Kidney (tissue), 14 donors: ENCODE results near the gene CX3CR1. TPM values are rescaled to one million over a fixed set of nuclear protein-coding genes. Genes with fewer than 3 reads are reported as not detected.

Experiments used
- DNase-seq, 5 donors: peaks; one replicate each; pipeline ENCODE4 v3.0.0-alpha.2; 2013 to 2020
- FAIRE-seq: peaks from 2 replicates; lab custom pipeline; 2012; peaks lifted over from hg19 to GRCh38; lab: Jason Lieb, UNC
- H3K27ac ChIP-seq, 2 donors: one replicate each; pipeline ENCODE4 v1.7.0; 2013; ENCODE audit warnings: low read depth in 2 of 2, low read length in 2 of 2, inconsistent platforms in 1 of 2
- H3K27me3 ChIP-seq: one replicate; pipeline ENCODE4 v1.7.1; 2013; ENCODE audit warnings: low read length, inconsistent platforms; ENCODE audit not compliant: control insufficient read depth, insufficient read depth
- H3K36me3 ChIP-seq, 3 donors: one replicate each; pipeline versions ENCODE4 v1.7.0 to v1.7.1; 2013; ENCODE audit warnings: low read length in 3 of 3, control low read depth in 1 of 3, inconsistent platforms in 1 of 3; ENCODE audit not compliant: insufficient read depth in 3 of 3, control insufficient read depth in 2 of 3
- H3K4me1 ChIP-seq, 3 donors: one replicate each; pipeline versions ENCODE4 v1.7.0 to v1.7.1; 2013; ENCODE audit warnings: low read length in 3 of 3, inconsistent platforms in 1 of 3, low read depth in 1 of 3; ENCODE audit not compliant: control insufficient read depth in 2 of 3, insufficient read depth in 2 of 3
- H3K4me3 ChIP-seq, 3 donors: one replicate each; pipeline versions ENCODE4 v1.7.0 to v1.8.1; 2013; ENCODE audit warnings: low read length in 3 of 3, control low read depth in 1 of 3, inconsistent platforms in 1 of 3
- H3K9ac ChIP-seq, 3 donors: one replicate each; pipeline versions ENCODE4 v1.7.0 to v1.7.1; 2013; ENCODE audit warnings: low read length in 3 of 3, control low read depth in 1 of 3, inconsistent platforms in 1 of 3
- H3K9me3 ChIP-seq, 3 donors: one replicate each; pipeline versions ENCODE4 v1.7.0 to v1.7.1; 2013; ENCODE audit warnings: low read length in 3 of 3, control low read depth in 1 of 3, inconsistent platforms in 1 of 3; ENCODE audit not compliant: control insufficient read depth in 2 of 3, insufficient read depth in 1 of 3
- intact Hi-C: fragments of 100-400 bp; cut with DNase I; formaldehyde crosslinking; loops from one replicate; pipeline ENCODE4 v1.11.1; 2022
- polyA plus RNA-seq: library from polyadenylated mRNA; stranded (reverse); fragments of 350-450 nt; fragmentation: Illumina TruSeq; extraction: RNeasy Lipid Tissue Mini Kit (QIAGEN cat#74804); gene quantifications from one replicate; pipeline ENCODE4 v1.2.3, GENCODE V29; 2014; ENCODE audit warnings: low read depth, low replicate concordance; ENCODE audit not compliant: insufficient read depth
- total RNA-seq: library from RNA; stranded (reverse); fragmentation: NEBNext Ultra II Directional; extraction: Animal tissue kit (Norgen Biotek cat#: 25700); gene quantifications from one replicate; pipeline ENCODE4 v1.2.1, GENCODE V29; 2021
- TF ChIP-seq, protein P1 (sequence below): IDR thresholded peaks from 3 replicates; pipeline ENCODE4 v1.5.1; 2012; ENCODE audit warnings: mild to moderate bottlenecking, moderate library complexity, borderline replicate concordance; ENCODE audit not compliant: insufficient read depth; ENCODE audit errors: extremely low read depth
- donor health status: control.
- donor health status: control.
- donor health status: control.
- donor health status: control.
- donor health status: control.
- donor health status: DM: yes; HTN: yes; CAD: no.
- donor health status: Normal renal cell carcinoma (clear cell type).

The CX3CR1 gene
- total and polyA plus RNA-seq, 2 donors from 2014 or later = 0.99 to 4.4 TPM

DNA sequence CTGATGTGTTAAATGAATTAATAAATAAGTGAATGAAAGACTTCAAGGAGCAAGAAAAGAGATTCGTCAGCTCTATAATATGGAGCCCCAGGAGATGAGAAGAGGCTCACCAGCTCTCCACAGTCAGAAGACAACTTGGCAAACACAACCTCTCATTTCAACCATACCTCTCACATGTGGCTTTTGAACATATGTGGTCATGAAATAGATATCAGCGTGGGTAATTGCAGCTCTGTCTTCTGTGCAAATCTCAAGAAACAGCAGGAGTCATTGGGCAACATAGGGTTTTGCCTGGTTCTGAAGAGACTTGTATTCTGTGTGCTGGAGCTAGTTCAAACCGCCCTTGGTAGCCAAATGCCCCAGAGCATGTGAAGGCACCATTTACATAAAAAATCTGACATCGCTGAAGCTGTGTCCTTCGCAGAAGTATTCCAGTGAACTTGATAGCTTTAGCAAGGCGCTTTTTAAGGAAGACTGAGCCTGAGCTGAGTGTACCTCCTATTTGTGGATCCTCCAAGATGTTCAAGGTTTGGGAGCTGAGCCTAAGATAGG lies 8.4 kb downstream of the CX3CR1 start:
- TF ChIP-seq, protein P1, sequence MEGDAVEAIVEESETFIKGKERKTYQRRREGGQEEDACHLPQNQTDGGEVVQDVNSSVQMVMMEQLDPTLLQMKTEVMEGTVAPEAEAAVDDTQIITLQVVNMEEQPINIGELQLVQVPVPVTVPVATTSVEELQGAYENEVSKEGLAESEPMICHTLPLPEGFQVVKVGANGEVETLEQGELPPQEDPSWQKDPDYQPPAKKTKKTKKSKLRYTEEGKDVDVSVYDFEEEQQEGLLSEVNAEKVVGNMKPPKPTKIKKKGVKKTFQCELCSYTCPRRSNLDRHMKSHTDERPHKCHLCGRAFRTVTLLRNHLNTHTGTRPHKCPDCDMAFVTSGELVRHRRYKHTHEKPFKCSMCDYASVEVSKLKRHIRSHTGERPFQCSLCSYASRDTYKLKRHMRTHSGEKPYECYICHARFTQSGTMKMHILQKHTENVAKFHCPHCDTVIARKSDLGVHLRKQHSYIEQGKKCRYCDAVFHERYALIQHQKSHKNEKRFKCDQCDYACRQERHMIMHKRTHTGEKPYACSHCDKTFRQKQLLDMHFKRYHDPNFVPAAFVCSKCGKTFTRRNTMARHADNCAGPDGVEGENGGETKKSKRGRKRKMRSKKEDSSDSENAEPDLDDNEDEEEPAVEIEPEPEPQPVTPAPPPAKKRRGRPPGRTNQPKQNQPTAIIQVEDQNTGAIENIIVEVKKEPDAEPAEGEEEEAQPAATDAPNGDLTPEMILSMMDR = no peak
- no peak overlapping the region for H3K27ac ChIP-seq
- no peak overlapping the region for H3K9ac ChIP-seq
- intact Hi-C loops = no loop called here
- H3K4me1 ChIP-seq = no peaks in the 10 kb centered on the region
- H3K4me3 ChIP-seq = no peak overlapping the region
- H3K36me3 ChIP-seq = no peaks in the 10 kb centered on the region
- DNase-seq (no peak), FAIRE-seq (no peak)
- H3K9me3 ChIP-seq = no peaks in the 10 kb centered on the region
- no peaks in the 10 kb centered on the region for H3K27me3 ChIP-seq

DNA sequence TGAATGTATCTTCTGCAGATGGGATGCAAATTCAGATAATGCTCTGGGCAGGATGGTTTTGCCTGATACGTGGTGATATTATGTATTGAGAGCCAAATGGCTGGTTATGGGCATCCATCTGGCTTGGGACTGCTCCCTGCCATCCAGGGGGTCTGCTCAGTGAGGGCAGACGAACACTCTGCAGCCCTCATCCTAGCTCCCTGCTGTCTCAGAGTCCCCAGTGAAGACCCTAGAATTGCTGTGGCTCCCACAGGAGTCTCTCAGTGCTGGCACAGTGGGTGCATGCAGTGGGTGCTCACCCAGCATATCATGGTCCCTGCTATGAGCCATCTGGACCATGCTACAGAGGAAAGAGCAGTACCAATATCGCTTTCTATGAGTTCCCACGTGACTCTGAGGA lies 10.3 kb downstream of the CX3CR1 start:
- intact Hi-C loops = no loop called here
- no peaks in the 10 kb centered on the region for H3K27me3 ChIP-seq
- H3K9me3 ChIP-seq = no peaks in the 10 kb centered on the region
- H3K4me1 ChIP-seq = no peaks in the 10 kb centered on the region
- H3K9ac ChIP-seq = no peak overlapping the region
- FAIRE-seq = no peak
- no peak for DNase-seq
- H3K27ac ChIP-seq = no peak overlapping the region
- no peak overlapping the region for H3K4me3 ChIP-seq
- H3K36me3 ChIP-seq = no peaks in the 10 kb centered on the region
- TF ChIP-seq, protein P1 = no peak

DNA sequence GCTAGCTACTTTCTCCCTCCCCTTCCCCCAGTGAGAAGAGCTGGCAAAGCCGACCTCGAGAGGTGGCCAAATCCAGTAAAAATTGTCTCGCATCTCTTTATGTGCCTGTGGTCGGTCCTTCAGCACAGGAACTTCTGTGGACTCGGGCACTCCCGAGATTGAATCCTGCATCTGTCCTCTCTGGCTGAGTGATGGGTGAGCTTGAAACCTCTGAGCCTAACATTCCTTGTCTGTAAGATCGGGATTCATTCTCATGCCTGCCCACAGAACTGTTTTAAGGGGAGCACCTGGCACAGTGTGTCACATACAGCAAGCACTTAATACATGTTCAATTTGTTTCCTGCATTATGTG lies 11.3 kb downstream of the CX3CR1 start:
- Histone ChIP-seq H3K36me3 (no peaks in the 10 kb centered on the region), H3K27ac (no peak overlapping the region), H3K4me1 (no peaks in the 10 kb centered on the region), H3K27me3 (no peaks in the 10 kb centered on the region), H3K9me3 (no peaks in the 10 kb centered on the region), H3K4me3 (no peak overlapping the region), H3K9ac (no peak overlapping the region)
- DNase-seq (no peak), FAIRE-seq (no peak)
- TF ChIP-seq, protein P1 = no peak
- intact Hi-C loops = no loop called here
